Central memory CD4-positive, alpha-beta T cell (primary cell): ENCODE results near the gene BRD3OS.

Experiments
- DNase-seq: peaks from one replicate; pipeline ENCODE4 v3.0.0; 2022

Gene BRD3OS

GRCh38 chr9:134053941-134054761 is 28.9 kb downstream of the BRD3OS start:
- DNase-seq: no peak

- DNase-seq: no peak
Measured at GRCh38 chr9:134054891-134055811, 29.9 kb downstream of the BRD3OS start.

- no peak for DNase-seq
Measured at GRCh38 chr9:134055981-134056461, 30.7 kb downstream of the BRD3OS start.

- DNase-seq: no peak
Measured at GRCh38 chr9:134056483-134057306, 31.4 kb downstream of the BRD3OS start.

GRCh38 chr9:134057307-134057657 is 32.0 kb downstream of the BRD3OS start:
- no peak for DNase-seq

- no peak for DNase-seq
Measured at GRCh38 chr9:134057751-134058701, 32.7 kb downstream of the BRD3OS start.

- no peak for DNase-seq
Measured at GRCh38 chr9:134058716-134059115, 33.4 kb downstream of the BRD3OS start.

GRCh38 chr9:134059188-134059641 is 33.9 kb downstream of the BRD3OS start:
- DNase-seq: no peak

- DNase-seq: no peak
Measured at GRCh38 chr9:134059661-134060395, 34.5 kb downstream of the BRD3OS start.

- no peak for DNase-seq
Measured at GRCh38 chr9:134060546-134060945, 35.3 kb downstream of the BRD3OS start.

- DNase-seq: no peak
Measured at GRCh38 chr9:134061019-134061687, 35.9 kb downstream of the BRD3OS start.

- DNase-seq: no peak
Measured at GRCh38 chr9:134061688-134062371, 36.5 kb downstream of the BRD3OS start.

- no peak for DNase-seq
Measured at GRCh38 chr9:134062461-134063087, 37.3 kb downstream of the BRD3OS start.

- no peak for DNase-seq
Measured at GRCh38 chr9:134063088-134063570, 37.8 kb downstream of the BRD3OS start.

- DNase-seq: no peak
Measured at GRCh38 chr9:134063571-134064450, 38.5 kb downstream of the BRD3OS start.

- no peak for DNase-seq
Measured at GRCh38 chr9:134064711-134065110, 39.4 kb downstream of the BRD3OS start.

- DNase-seq: peak; percentile 44
Measured at GRCh38 chr9:134065612-134066419, 40.5 kb downstream of the BRD3OS start.
